Colon (tissue), 2 donors: ENCODE results near the gene SRSF6.
"Not testable (repeated sequence)": the region's sequence is repeated elsewhere in the genome, so short reads cannot be mapped to it uniquely, and the experiment has no call there.

ENCODE experiments used
- FAIRE-seq: peaks from 2 replicates; lab custom pipeline; 2012; peaks lifted over from hg19 to GRCh38; lab: Jason Lieb, UNC
- donor health status: control.
- donor health status: control.

Gene SRSF6

GRCh38 chr20:43457640-43458421, at the start of gene SRSF6:
SRSF6 (plus strand) TSS chr20:43457896; CDS start chr20:43458034, 138 bp downstream.
- FAIRE-seq, result no peak

GRCh38 chr20:43408848-43409576, 48.7 kb upstream of the SRSF6 start:
- no peak for FAIRE-seq

- no peak for FAIRE-seq
Measured at GRCh38 chr20:43409577-43409913, 48.2 kb upstream of the SRSF6 start.

- FAIRE-seq, result no peak
Measured at GRCh38 chr20:43415661-43416430, 41.9 kb upstream of the SRSF6 start.

GRCh38 chr20:43416591-43417228, 41.0 kb upstream of the SRSF6 start:
- FAIRE-seq, result no peak

GRCh38 chr20:43420192-43420591, 37.5 kb upstream of the SRSF6 start:
- FAIRE-seq, result no peak

- not testable (repeated sequence) for FAIRE-seq
Measured at GRCh38 chr20:43420913-43421312, 36.8 kb upstream of the SRSF6 start.

GRCh38 chr20:43426172-43426571, 31.5 kb upstream of the SRSF6 start:
- no peak for FAIRE-seq

- FAIRE-seq, result no peak
Measured at GRCh38 chr20:43430265-43431133, 27.2 kb upstream of the SRSF6 start.

- FAIRE-seq, result no peak
Measured at GRCh38 chr20:43431134-43431519, 26.6 kb upstream of the SRSF6 start.

- no peak for FAIRE-seq
Measured at GRCh38 chr20:43432498-43432897, 25.2 kb upstream of the SRSF6 start.

GRCh38 chr20:43433250-43433854, 24.3 kb upstream of the SRSF6 start:
- no peak for FAIRE-seq

GRCh38 chr20:43434565-43434964, 23.1 kb upstream of the SRSF6 start:
- no peak for FAIRE-seq

GRCh38 chr20:43438578-43439316, 18.9 kb upstream of the SRSF6 start:
- no peak for FAIRE-seq

GRCh38 chr20:43440531-43440930, 17.2 kb upstream of the SRSF6 start:
- FAIRE-seq, result no peak

GRCh38 chr20:43442282-43442880, 15.3 kb upstream of the SRSF6 start:
- FAIRE-seq, result no peak

GRCh38 chr20:43444107-43444506, 13.6 kb upstream of the SRSF6 start:
- FAIRE-seq, result no peak

- no peak for FAIRE-seq
Measured at GRCh38 chr20:43446361-43446879, 11.3 kb upstream of the SRSF6 start.

GRCh38 chr20:43448431-43448747, 9.3 kb upstream of the SRSF6 start:
- not testable (repeated sequence) for FAIRE-seq
